NCI-H128 (cell line): ENCODE results near the gene TEX264.
"Not testable (repeated sequence)": the region's sequence is repeated elsewhere in the genome, so short reads cannot be mapped to it uniquely, and the experiment has no call there.

ENCODE experiments used
- DNase-seq: peaks from one replicate; lab custom pipeline; 2025; ENCODE audit not compliant: unreplicated experiment; lab: John Stamatoyannopoulos, UW

Gene TEX264

GRCh38 chr3:51712963-51713362 lies 41.9 kb downstream of the TEX264 start:
- DNase-seq: no peak

- DNase-seq: no peak
Observed at GRCh38 chr3:51715231-51715976, 44.4 kb downstream of the TEX264 start.

DNA sequence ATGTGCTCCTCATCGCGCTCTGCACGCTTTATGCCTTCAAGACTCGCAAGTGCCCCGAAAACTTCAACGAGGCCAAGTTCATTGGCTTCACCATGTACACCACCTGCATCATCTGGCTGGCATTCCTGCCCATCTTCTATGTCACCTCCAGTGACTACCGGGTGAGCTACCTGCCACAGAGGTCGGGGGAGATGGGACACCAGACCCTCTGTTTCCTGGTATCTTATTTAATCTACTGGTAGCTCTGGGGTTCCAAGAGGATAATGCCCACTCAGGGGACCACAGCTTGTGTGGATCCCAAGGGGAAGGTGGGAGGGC lies 44.9 kb downstream of the TEX264 start:
- no peak for DNase-seq

GRCh38 chr3:51716805-51717204 lies 45.8 kb downstream of the TEX264 start:
- no peak for DNase-seq

GRCh38 chr3:51717446-51717845 lies 46.4 kb downstream of the TEX264 start:
- no peak for DNase-seq

DNA sequence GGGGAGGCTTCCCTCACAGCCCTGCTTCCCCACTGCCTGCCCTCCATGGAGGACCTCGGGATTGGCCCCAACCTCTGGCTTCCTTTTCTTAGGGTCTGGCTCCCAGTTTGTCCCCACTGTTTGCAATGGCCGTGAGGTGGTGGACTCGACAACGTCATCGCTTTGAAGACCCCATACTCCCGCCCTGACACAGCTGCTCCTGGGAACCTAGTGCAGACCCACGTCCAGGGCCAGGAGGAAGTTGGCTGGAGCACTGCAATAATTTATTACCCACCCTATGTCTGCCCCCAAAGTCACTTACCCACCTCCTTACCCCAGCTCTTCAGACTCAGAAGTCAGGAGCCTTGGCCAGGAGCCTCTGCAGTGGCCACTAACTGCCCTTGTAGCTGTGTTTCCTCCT lies 46.9 kb downstream of the TEX264 start:
- DNase-seq: no peak

- DNase-seq: no peak
Observed at GRCh38 chr3:51718547-51719409, 47.7 kb downstream of the TEX264 start.

DNA sequence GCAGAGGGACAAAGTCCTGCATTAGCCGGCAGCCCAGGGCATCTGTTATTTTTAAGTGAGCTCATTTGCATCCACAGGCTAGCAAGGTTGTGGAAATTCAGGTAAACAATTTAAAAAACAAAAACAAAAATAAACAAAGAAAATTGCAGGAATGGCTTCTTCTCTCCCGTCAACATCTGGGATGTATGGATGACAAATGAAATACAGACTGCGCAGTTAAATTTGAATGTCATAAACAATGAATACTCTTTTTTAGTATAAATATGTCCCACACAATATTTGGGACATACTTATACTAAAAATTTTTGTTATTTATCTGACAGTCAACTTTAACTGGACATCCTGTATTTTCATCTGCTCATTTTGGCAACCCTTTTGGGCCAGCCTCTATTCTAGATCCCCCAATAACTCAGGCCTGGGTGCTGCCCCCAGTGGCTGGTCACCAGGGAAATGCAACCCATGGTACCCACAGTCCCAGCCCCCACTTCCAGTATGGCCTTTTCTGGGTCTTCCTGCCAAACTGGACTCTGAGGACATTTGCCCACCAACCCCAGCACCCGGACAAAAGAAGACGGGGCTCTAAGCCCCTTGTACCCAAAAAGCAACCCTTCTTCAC lies 48.5 kb downstream of the TEX264 start:
- DNase-seq: no peak

GRCh38 chr3:51720292-51721061 lies 49.4 kb downstream of the TEX264 start:
- no peak for DNase-seq

DNA sequence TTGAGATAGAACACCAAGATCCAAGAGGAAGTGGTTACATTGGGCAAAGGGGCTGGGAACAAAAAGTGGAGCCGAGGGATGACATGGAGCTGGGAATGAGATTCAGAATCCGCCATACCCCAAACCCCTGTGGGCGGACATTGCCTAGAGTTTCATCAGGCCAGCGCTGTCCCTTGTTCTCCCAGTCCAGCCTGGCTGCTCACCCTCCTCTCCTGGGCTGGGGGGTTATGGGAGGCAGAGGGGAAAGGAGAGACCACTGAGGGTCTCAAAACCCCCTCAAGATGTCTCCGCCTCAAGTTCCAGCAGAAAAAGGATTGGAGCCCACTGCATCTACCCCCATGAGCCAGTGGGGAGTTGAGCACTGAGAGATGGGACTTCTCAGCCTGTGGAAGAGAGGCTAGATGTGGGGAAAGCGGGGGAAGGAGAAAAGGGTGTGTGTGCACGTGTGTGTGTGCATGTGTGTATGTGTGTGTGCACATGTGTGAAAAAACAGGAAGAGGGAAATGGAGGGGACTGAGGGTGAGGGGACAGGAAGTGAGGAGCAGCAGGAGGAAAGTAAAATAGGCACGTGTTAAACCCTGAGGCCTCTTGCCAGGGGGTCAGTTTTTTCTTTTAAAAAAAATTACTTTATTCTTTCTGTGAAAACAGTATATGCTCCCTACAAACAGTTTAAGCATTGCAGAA lies 50.2 kb downstream of the TEX264 start:
- no peak for DNase-seq

GRCh38 chr3:51722362-51722761 lies 51.3 kb downstream of the TEX264 start:
- no peak for DNase-seq

DNA sequence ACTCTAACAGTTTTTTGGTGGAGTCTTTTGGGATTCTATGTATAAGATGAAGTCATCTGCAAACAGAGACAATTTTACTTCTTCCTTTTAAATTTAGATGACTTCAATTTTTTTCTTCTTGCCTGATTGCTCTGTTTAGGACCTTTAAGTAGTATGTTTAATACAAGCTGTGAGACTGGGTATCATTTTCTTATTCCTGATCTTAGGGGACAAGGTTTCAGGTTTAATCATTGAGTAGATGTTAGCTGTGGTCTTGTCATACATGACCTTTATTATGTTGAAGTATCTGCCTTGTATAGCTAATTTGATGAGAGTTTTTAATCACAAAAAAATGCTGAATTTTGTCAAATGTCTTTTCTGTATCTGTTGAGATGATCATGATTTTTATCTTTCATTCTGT lies 56.4 kb downstream of the TEX264 start:
- no peak for DNase-seq

- DNase-seq: no peak
Observed at GRCh38 chr3:51729042-51729633, 58.1 kb downstream of the TEX264 start.

GRCh38 chr3:51733859-51734571 lies 63.0 kb downstream of the TEX264 start:
- DNase-seq: no peak

- no peak for DNase-seq
Observed at GRCh38 chr3:51734572-51734907, 63.5 kb downstream of the TEX264 start.

GRCh38 chr3:51735039-51735438 lies 64.0 kb downstream of the TEX264 start:
- no peak for DNase-seq

DNA sequence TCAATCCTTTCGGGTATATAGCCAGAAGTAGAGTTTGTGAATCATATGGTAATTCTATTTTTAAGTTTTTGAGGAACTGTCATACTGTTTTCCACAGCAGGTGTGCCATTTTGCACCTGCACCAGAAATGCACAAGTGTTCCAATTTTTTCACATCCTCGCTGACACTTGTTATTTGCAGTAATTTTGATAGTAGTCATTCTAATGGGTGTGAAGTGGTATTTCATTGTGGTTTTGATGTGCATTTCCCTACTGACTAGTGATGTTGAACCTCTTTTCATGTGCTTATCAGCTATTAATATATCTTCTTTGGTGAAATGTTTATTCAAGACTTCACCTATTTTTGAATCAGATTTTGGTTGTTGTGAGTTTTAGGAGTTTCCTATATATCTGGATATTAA lies 64.9 kb downstream of the TEX264 start:
- no peak for DNase-seq

- DNase-seq: no peak
Observed at GRCh38 chr3:51739110-51739509, 68.1 kb downstream of the TEX264 start.

GRCh38 chr3:51742320-51742719 lies 71.3 kb downstream of the TEX264 start:
- DNase-seq: not testable (repeated sequence)

DNA sequence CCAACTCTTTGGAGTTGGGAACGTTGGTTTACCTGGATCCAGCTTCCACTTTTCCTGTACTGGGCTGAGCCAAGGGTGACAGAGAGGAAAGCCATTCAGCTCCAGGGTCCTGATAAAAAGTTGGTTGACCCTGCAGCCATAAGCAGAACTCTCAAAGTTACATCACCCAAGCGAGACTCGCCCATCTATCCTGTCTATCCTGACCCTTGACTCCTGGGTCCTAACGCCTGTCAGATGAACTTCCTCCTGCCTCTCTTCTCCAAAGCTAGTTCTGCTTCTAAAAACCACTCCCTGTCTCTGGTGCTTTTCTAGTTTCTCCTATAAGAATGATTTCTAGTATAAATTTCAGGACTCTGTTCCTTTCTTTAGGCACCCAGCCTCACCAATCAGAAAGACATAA lies 71.9 kb downstream of the TEX264 start:
- DNase-seq: not testable (repeated sequence)
